Measurements from ENCODE around the gene MACROH2A1.

DNA sequence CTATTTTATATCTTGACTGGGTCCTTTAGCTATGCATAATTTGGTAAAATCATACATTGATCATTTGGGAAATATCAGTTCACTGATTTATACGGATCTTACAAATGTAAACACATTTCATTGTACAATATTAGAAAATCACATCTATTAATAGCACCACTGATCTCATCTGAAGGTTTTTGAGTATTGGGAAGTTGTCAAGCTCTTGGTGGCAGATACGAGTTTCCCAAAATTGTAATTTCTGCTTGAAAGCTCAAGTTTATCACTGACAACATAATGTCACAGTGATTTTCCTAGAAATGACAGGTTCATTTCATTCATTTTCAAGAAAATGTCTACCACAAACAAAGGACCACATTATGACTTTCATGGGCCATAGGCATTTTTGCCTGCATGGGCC is 3.0 kb upstream of the MACROH2A1 start:
- TF ChIP-seq, protein P1, sequence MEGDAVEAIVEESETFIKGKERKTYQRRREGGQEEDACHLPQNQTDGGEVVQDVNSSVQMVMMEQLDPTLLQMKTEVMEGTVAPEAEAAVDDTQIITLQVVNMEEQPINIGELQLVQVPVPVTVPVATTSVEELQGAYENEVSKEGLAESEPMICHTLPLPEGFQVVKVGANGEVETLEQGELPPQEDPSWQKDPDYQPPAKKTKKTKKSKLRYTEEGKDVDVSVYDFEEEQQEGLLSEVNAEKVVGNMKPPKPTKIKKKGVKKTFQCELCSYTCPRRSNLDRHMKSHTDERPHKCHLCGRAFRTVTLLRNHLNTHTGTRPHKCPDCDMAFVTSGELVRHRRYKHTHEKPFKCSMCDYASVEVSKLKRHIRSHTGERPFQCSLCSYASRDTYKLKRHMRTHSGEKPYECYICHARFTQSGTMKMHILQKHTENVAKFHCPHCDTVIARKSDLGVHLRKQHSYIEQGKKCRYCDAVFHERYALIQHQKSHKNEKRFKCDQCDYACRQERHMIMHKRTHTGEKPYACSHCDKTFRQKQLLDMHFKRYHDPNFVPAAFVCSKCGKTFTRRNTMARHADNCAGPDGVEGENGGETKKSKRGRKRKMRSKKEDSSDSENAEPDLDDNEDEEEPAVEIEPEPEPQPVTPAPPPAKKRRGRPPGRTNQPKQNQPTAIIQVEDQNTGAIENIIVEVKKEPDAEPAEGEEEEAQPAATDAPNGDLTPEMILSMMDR (IDR thresholded peaks at IDR 0.05; ENCODE audit: low read length) = no peak
- TF ChIP-seq EZH2phosphoT487 (IDR thresholded peaks at IDR 0.05; ENCODE audit: low read length) (no peak), EZH2 (optimal IDR thresholded peaks at IDR 0.05; ENCODE audit: low read depth, low read length) (no peak)
